Panc1 (cell line): ENCODE measurements around the gene CFL2. TPM values are rescaled to one million over a fixed set of nuclear protein-coding genes. Genes with fewer than 3 reads are reported as not detected.

ENCODE experiments used
- ATAC-seq: fragments of 200-7000 bp; cut with Tn5 transposase; 2 replicates; pipeline ENCODE4 v1.9.1; 2020; ENCODE audit warnings: mild to moderate bottlenecking, moderate library complexity
- BruUV-seq: library from RNA; stranded (reverse); fragments of 400-500 nt; replicated peaks from 2 replicates; lab custom pipeline; 2021; lab: Mats Ljungman, UMichigan
- CTCF ChIA-PET: fragments of 300-600 bp; sonication (Branson Sonifier 250); formaldehyde crosslinking; loops from one replicate; lab custom pipeline; 2022; ENCODE audit warnings: antibody characterized with exemption; lab: Charles Lee
- POLR2A ChIA-PET: fragments of 300-600 bp; sonication (Branson Sonifier 250); formaldehyde crosslinking; loops from one replicate; lab custom pipeline; 2022; ENCODE audit warnings: antibody characterized with exemption; lab: Charles Lee
- DNase-seq: peaks from one replicate; pipeline ENCODE4 v3.0.0-alpha.2; 2010; ENCODE audit warnings: low read depth, low spot score
- H3K27ac ChIP-seq: 2 replicates; pipeline ENCODE4 v1.5.1; 2011; ENCODE audit warnings: mild to moderate bottlenecking, low read length, inconsistent platforms
- H3K27me3 ChIP-seq: fragments of 200-500 bp; sonication (Bioruptor generic); 2 replicates; pipeline ENCODE4 v1.6.0; 2014; ENCODE audit warnings: low read length, inconsistent platforms; ENCODE audit not compliant: control insufficient read depth, insufficient read depth
- H3K36me3 ChIP-seq: fragments of 200-500 bp; sonication (Bioruptor generic); 2 replicates; pipeline ENCODE4 v1.5.1; 2014; ENCODE audit warnings: inconsistent platforms, mild to moderate bottlenecking, low read length, moderate library complexity; ENCODE audit not compliant: control insufficient read depth, insufficient read depth
- H3K4me1 ChIP-seq: 2 replicates; pipeline ENCODE4 v1.5.1; 2011; ENCODE audit warnings: inconsistent platforms, mild to moderate bottlenecking, low read length, moderate library complexity; ENCODE audit not compliant: control insufficient read depth, insufficient read depth
- H3K4me3 ChIP-seq, 2 experiments: 2 replicates each; pipeline ENCODE4 v1.5.1; 2011 to 2012; ENCODE audit warnings: low read depth in 2 of 2, low read length in 2 of 2, mild to moderate bottlenecking in 2 of 2, inconsistent platforms in 1 of 2, moderate library complexity in 1 of 2
- H3K9me3 ChIP-seq: fragments of 200-500 bp; sonication (Bioruptor generic); 2 replicates; pipeline ENCODE4 v1.5.1; 2014; ENCODE audit warnings: low read depth, mild to moderate bottlenecking, inconsistent platforms, low read length, moderate library complexity; ENCODE audit not compliant: control insufficient read depth, insufficient read depth
- CTCF ChIP-seq: fragments of 450-650 bp; IDR thresholded peaks from 2 replicates; pipeline ENCODE4 v1.5.1; 2017; ENCODE audit warnings: mild to moderate bottlenecking
- POLR2AphosphoS5 ChIP-seq: IDR thresholded peaks from 2 replicates; pipeline ENCODE4 v1.6.1; 2012; ENCODE audit warnings: mild to moderate bottlenecking, low read depth, low read length, moderate library complexity
- REST ChIP-seq, 2 experiments: IDR thresholded peaks; 2 replicates each; pipeline ENCODE4 v1.6.1; 2011 to 2012; ENCODE audit warnings: low read depth in 2 of 2, control low read depth in 1 of 2, low read length in 1 of 2, mild to moderate bottlenecking in 1 of 2, moderate library complexity in 1 of 2; ENCODE audit not compliant: insufficient read depth in 1 of 2
- SIN3A ChIP-seq: IDR thresholded peaks from 2 replicates; pipeline ENCODE4 v1.6.1; 2012; ENCODE audit warnings: low read depth, mild to moderate bottlenecking, low read length, moderate library complexity, borderline replicate concordance; ENCODE audit not compliant: insufficient read depth
- TCF7L2 ChIP-seq: IDR thresholded peaks from 2 replicates; pipeline ENCODE4 v1.6.1; 2011; ENCODE audit warnings: mild to moderate bottlenecking, low read depth, low read length, inconsistent platforms
- in situ Hi-C: cut with HindIII; loops from 2 replicates; pipeline ENCODE4 v1.10.0; 2016; ENCODE audit warnings: low sequenced_read_pairs, low pct_unique_long_range_greater_than_20kb
- intact Hi-C: fragments of 100-400 bp; cut with micrococcal nuclease; formaldehyde crosslinking; loops from one replicate; pipeline ENCODE4 v1.10.0; 2022; ENCODE audit not compliant: unreplicated experiment
- total RNA-seq: library from RNA; stranded (reverse); gene quantifications from one replicate; pipeline ENCODE4 v1.2.1, GENCODE V29; 2021; ENCODE audit not compliant: unreplicated experiment

CFL2 gene
- total RNA-seq, 1 experiment from 2014 or later, result 79.7 TPM

GRCh38 chr14:34707722-34708121, 6.7 kb downstream of the CFL2 start:
- intact Hi-C loops (no loop called here), in situ Hi-C loops (no loop called here)
- CTCF ChIA-PET, result no interaction called here
- Histone ChIP-seq H3K27ac (peak overlapping the region; percentile 46), H3K27me3 (no peaks in the 10 kb centered on the region), H3K4me3 (no peak overlapping the region), H3K9me3 (no peaks in the 10 kb centered on the region), H3K36me3 (peaks cover 9% of the 10 kb centered on the region; the same call in 1 of the 2 replicates), H3K4me1 (peaks cover 35% of the 10 kb centered on the region)
- BruUV-seq, result no TSS peak
- peak; percentile 61 for ATAC-seq
- TF ChIP-seq CTCF (no peak), POLR2AphosphoS5 (no peak), SIN3A (no peak), TCF7L2 (no peak), REST (IDR thresholded peaks at IDR 0.05; ENCODE audit: insufficient read depth in 1 of 2, low read depth in 2 of 2, low read length in 1 of 2) (no peak)
- DNase-seq, result no peak
- POLR2A ChIA-PET, result interaction anchor here (0.6 kb wide), 1 partner anchor 192 kb away, joined by 5 read pairs; no protein-coding TSS in a partner anchor

GRCh38 chr14:34701808-34702207, 12.6 kb downstream of the CFL2 start:
- CTCF ChIA-PET, result no interaction called here
- ATAC-seq (no peak), DNase-seq (no peak)
- TF ChIP-seq SIN3A (no peak), CTCF (no peak)
- intact Hi-C loops, result no loop called here
- Histone ChIP-seq H3K36me3 (no peaks in the 10 kb centered on the region), H3K27me3 (no peaks in the 10 kb centered on the region), H3K4me1 (peaks cover 12% of the 10 kb centered on the region; the same call in 1 of the 2 replicates), H3K27ac (peak overlapping the region; percentile 97), H3K4me3 (no peak overlapping the region), H3K9me3 (no peaks in the 10 kb centered on the region)
- BruUV-seq, result no TSS peak
- POLR2A ChIA-PET, result interaction anchor here (0.6 kb wide), 1 partner anchor 371 kb away, joined by 5 read pairs; no protein-coding TSS in a partner anchor
- in situ Hi-C loops, result no loop called here
